Anterior cingulate cortex (tissue), 58 donors: ENCODE measurements around the gene KRT76.

ENCODE experiments used
- DNase-seq, 58 donors: peaks; one replicate each; lab custom pipeline; 2025; lab: John Stamatoyannopoulos, UW

KRT76 gene

DNA sequence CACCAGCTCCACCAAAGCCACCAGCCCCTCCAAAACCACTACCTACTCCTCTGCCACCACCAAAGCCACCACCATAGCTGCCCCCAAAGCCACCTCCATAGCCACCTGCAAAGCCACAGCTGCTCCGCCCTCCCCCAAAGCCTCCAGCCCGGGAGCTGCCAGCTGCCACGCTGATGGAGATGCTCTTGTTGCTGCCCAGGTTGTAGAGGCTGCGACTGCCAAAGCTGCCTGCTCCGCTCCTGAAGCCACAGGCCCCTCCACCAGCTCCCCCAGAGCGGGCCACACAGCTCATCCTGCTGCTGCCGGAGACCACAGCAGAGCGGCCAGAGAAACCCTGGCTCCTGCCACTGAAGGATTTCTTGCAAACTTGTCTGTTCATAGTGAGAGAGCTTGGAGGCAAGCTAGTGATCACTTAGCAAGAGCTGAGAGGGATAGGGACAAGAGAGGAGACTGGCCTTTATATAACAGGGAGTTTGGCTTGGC, at the start of gene KRT76:
TSS of gene KRT76 (minus strand) at position 433 of the 483 bp plus-strand sequence. CDS start at position 379, 54 bp downstream.
- DNase-seq = no peak

DNA sequence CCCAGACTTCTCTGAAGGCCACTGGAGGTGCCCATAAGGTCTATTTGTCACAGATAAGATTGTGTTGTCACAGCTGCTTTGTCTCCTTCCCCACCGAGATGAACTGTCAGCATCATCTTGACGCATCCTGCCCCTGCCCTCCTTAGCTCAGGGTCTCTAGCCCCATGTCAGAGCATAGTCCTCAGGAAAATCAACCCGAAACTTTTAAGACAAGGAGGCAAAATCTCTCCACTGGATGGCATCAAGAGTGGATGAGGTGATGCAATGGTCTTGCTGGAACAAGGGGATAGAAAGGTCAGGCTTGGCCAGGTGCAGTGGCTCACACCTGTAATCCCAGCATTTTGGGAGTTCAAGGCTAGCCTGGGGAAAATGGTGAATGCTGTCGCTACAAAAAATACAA, 48.8 kb upstream of the KRT76 start:
- DNase-seq = no peak

DNA sequence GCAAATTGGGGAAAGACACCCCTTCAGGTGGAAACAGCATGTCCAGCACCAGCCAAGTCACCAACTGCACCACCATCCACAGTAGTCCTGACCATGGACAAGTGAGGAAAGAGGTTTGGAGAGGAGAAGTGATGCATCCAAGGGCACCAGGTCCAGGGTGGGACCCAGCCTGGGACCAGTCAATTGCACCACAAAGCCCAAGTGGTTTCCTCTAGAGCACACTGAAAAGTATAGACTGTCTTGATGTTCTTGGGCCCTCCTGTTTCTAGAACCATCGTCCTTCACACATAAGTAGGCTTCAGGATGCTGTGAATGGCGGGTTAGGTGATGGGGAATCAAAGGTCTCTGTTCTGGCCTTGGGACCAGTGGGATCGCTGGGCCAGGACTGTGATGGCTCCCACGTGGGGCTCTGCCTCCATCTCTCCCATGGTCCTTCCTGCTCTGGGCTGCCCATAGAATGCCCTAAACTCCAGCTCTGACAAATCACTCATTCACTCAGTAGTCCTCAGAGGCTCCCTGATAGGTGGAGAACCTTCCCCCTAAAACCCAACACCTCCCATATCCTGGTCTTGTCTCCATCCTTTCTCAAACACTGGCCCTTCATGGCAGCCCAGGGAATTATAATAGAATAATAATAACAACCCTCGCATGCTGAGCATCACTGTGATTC, 47.7 kb upstream of the KRT76 start:
- no peak for DNase-seq

DNA sequence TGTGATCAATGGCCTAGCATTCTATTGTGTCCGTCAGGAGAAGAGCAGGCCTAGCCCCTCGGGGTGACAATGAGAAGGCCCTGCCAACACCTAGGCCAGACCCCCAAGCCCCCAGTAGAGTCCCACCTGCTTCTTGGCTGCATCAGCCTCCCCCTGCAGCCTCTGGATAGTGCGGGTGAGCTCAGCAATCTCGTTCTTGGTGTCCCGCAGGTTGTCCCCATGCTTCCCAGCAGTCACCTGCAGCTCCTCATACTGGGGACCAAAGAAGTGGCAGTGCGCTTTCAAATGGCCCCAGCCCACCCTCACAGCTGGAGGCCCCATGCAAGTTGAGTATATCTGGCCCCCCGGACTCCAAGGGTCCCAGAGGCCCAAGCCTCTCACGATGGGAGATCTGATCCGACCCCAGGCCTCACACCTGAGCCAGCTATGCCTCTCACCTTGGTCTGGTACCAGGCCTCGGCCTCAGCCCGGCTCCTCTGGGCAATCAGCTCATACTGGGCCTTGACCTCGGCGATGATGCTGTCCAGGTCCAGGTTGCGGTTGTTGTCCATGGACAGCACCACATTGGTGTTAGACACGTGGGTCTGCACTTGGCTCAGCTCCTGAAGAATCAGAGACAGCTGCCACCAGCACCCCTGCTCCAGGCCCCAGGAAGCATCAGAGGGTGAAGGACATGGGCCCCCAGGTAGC, 46.8 kb upstream of the KRT76 start:
- peak in 1 of 58 donors; percentile 3 for DNase-seq

DNA sequence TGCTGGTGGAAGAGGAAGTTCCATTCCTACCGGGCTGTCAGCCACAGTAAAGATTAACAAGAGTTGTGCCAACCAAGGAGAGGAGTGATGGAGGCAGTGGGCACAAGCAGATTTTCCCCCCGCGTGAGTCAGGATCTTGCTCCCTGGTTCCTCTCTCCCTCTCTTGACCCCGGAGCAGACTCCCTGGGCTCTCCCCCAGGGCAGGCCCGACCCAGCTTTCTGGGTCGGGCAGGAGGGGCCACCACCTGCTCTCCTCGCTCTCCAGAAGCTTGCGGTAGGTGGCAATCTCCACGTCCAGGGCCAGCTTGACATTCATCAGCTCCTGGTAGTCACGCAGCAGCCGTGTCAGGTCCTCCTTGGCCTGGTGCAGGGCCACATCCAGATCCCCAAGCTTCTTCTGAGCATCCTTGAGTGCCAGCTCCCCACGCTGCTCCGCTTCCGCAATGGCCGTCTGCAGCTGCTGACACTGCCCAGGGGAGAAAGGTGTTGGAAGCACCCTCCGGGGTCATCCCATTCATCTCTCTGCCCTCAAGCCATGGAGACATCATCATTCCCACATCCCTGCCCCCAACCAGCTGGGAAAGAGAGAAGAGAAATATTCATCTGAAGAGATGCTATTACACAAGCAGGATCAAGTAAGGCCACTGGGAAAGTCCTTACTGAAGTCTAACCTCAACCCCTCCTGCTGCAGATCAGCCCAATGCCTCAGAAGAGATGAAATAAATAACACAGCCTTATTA, 45.8 kb upstream of the KRT76 start:
- no peak for DNase-seq

DNA sequence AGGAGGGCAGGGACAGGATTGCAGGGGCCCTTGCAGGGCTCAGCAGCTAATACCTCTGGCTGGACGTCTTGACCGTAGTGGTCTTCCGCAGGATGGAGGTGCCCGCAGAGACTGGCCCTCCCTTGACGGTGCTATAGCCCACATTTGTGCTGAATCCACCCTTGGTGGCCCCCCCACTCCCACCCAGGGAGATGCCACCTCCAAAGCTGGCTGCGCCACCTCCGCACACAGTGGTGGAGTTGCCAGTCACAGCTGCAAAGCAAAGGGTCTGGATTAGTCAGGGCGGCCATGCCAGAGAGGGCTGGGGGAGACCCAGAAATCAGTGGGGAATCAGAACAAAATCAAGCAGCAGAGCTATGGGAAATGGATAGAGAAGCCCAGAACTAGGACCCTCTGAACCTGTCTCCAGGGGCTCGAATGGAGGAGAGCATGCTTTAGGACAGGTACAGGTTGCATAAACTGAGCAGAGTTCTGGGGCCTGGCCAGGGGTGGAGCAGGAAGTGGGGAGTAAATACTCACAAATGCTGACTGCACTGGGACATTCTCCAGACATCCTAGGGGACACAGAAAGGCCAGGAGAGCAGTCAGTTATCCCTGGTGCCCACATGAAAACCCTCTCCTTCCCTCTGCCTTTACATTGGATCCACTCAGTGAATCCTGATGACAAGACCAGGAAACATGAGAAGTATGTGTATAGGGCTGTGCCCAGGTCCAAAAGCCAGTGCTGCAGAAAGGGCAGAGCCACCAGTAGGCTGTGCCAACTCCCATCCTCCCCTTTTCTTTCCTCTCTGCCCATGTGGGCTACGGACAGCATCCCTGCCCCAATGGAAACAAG, 44.9 kb upstream of the KRT76 start:
- no peak for DNase-seq

DNA sequence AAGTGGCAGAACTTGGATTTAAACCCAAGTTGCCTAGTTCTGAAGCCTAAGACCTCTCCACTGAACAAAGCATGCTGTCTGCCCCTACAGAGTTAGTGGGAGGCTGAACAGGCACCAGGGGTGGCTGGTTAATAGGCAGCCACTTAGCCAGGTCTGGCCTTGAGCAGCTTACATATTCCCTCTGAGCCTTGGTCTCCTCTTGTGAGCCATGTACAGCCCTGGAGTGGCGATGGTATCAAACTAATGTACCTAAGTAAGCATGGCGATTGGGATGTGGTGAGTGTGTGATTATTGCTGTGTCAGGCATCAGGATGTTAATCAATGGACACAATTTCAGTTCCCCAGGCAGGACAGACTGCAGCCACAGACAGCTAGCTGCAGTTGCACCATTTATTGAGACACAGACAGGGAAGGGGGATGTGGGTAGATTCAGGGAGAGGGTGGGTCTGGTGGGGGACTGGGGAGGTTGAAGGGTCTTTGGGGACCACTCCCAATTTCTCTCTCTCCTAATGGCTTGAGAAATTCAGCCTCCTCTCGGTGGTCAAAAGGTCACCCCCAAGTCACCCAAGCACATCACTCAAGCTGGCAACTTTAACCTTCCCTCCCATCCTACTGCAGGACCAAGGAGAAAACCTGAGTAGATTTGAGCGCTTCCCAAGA, 44.1 kb upstream of the KRT76 start:
- no peak for DNase-seq

DNA sequence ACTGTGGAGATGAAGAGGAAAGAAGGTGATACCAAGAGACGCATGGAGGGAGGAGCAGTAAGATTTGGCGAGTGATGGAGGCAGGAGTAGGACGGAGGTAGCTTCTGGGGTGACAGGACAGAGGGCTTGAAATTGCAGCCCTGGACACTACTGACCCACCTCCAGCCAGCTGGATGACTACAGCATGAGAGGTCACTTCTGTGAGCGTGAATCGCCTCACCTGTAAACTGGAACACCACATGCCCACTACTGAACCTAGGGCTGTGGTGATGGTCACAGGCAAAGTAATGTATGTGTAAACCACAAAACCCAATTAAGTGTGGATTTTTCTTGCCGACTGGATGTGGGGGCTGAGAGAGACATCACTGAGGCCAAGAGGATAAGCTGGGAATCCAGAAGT, 43.4 kb upstream of the KRT76 start:
- DNase-seq = no peak

DNA sequence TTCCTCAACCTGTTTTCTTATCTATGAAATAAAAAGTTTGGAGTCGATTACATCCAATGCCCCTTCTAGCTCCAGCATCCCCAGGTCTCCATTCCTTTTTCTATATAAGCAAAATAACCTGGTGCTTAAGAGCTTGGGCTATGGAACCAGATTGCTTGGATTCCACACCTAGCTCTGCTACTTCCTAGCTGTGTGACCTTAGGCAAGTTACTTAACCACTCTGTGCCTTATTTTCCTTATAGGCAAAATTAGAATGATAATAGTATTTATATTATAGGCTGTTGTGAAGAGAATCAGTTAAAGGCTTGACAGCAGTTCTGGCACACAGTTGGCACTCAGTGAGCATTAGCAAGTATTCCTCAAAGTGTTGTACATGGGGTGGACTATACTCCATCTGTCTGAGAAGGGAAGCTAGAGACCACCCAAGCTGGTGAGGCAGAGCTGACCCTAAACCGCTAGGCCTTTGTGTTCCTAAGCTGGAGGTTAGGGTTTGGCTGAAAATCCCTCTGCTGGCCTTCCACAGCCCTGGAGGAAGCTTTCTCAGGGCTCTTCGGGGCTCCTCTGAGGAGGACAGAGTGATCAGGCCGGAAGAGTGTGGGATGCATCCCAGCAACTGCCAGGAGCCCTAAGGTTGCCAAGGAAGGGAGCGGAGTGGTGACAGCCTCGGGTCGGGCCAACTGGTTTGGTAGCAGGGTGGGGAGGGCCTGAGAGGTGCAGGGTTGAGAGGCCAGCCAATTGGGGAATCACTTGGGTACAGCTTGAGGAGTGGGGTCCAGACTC, 42.8 kb upstream of the KRT76 start:
- DNase-seq = no peak

DNA sequence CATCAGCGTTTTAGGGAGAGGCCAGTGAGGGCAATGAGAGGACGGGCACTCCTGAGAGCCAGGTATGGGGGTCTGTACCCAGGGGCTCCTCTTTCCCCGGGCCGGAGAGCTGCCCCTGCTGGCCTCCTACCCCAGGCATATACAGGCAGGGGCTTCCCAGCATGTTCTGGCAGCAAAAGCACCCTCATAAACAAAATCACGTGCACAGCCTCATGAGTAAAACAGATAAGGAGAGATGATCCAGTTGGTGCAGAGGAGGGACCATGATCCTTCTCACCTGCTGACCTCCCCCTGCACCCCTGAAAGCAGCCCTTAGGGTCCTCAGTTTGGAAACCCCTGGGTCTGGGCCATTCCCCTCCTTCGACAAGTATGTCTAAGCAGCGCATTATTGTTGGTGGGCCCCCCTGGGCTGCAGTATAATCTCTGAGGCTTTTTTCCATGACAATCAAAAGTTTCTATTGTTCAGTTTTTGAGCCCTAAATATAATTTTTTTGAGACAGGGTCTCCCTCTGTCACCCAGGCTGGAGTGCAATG, 41.8 kb upstream of the KRT76 start:
- DNase-seq = no peak

DNA sequence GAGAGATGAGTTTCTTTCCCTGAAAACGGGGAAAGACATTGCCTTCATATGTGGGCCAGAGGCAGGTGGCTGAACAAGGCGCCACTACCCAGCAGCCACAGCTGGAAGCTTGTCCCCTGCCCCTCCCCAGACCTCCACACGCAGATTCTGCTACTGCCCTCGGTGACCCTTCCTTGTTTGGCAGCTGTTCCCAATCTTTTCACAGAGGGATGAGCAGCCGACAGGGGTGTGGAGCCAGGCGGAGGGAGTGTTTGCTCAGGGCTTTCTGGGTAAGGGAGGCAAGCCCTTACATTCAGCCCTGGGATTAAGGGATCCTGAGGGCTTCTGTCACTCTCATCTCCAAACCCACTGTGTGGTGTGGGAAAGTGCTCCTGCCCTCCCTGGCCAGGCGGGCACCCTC, 41.2 kb upstream of the KRT76 start:
- no peak for DNase-seq

DNA sequence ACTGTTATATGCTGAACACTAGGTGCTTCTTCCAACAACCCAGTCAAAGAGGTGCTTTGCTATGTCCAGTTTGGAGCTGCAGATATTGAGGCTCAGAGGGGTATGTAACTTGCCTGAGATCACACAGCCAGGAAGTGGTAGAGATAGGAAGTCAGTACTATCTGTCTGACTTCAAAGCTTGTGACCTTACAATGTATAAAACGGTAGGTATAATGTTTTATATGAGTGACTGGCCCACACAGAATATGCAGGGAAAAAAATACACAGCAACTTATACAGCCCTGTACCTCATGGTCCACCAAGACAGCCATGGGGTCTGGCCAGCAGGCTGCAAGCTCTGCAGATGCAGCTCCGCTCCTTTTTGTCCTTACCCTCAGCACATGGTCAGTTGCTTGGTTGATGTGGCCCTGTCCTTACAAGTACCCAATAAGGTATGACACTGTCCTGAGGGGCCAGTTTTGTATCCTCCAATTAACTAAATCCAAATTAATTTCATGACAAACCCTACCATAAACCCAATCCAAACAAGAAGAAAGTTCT, 40.6 kb upstream of the KRT76 start:
- DNase-seq = no peak

DNA sequence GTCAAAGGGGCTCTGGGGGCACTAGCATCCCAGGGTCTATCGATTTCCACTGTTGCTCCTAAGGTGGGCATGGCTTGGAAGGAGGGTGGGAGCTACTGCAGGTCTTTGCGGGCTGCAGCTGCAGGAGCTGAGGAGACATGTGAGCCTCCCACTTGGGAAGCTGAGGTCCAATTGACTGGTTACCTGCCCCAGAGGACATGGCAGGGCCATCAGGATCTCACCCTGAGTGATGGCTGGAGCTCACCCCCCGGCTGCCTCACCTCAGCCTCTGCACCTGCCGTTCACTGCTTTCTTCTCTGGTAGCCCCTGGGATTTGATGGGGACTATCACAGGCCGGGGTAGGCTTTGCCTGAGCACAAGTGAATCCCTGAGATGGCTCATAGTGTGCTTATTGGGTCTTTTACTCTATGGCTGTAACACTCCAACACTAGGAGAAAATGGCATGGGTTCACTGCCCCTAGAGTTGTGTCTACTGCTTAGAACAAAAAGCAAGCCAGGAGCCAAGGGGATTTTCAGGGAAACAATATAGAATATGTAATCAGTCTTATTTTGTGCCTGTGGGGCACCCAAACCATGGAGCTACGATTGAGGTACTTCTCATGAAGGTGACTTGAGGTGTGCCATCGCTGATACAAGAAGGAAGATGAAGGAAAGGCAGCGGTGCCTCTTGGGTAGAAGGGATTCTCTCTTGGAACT, 40.0 kb upstream of the KRT76 start:
- DNase-seq = no peak

DNA sequence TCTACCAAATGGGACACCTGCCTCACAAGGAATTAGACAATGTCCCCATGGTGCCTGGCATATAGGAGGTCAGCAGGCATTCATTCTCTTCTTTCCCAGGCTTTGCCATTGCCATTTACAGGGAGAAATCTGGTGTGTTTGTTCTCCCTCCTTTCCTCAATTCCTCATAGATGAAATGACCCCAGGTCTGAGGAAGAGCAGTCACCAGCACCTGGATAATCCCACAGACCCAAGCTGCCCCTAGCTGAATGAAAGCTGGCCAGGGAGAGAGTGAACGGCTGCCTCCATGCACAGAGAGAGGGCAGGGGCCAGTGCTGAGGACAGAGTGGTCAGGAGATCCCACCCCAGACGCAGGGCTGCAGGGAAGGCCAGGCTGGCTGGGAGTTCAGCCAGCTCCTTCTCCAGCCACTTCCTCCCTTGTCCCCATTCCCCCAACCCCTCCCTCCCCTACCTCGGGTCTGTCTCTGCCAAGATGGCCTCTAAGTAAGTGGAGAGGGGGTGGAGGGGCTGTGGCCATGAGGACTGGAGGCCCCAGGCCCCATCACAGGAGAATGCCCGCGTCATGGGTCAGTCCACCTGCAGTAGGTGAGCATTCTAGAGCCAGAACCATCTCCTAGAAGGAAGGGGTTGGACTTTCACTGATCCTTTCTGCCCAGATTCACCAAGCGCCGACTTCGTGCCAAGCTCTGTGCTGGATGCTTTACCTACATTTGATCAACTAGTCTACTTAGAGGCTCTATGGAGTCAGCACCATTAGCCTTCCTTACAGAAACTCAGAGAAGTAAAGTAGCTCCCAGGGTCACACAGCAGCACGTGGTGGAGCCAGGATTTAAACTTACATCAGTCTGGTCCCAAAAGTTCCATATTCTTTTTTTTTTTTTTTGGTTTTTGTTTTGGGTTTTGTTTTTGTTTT, 38.8 kb upstream of the KRT76 start:
- no peak for DNase-seq

DNA sequence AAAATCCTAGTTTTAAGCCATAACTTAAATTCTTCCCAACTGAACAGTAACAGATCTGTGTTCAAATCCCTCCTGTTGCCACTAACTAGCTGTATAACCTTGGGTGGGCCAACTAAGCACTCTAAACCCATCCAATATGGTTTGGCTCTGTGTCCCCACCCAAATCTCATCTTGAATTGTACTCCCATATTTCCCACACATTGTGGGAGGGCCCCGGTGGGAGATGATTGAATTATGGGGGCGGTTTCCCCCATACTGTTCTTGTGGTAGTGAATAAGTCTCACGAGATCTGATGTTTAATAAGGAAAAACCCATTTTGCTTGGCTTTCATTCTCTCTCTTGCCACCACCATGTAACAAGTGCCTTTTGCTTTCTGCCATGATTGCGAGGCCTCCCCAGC, 38.0 kb upstream of the KRT76 start:
- no peak for DNase-seq

DNA sequence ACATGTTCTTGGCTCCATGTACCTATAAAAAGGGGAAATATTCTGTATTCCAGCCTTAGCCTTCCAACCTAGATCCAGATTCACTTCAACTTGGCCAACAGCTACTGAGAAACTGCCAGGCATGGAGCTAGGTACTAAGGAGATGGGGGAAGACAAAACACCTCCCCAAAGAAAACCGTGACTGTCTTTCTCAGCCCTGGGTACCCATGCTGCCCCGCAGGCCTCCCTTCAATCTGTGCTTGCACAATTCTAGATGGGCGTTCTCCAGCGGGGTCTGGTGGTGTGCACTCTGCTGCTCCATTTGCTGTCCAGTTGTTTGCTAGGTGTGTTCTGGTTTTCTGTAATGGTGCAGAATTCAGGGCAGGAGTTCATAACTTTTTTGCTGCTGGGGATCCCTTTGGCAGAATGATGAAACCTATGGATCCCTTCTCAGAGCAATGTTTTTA, 37.6 kb upstream of the KRT76 start:
- no peak for DNase-seq
